Measurements from ENCODE around the gene KIAA1549. TPM values are rescaled to one million over a fixed set of nuclear protein-coding genes. Genes with fewer than 3 reads are reported as not detected.
"Not testable (repeated sequence)": the region's sequence is repeated elsewhere in the genome, so short reads cannot be mapped to it uniquely, and the experiment has no call there.

KIAA1549 gene
- total RNA-seq, result 12.2 and 12.8 TPM in 2 replicates
- long read RNA-seq, partial matches to known transcripts, result 3 of 9 reads
- long read RNA-seq, other reads (novel, unspliced or antisense), result 6 of 9 reads

- peaks cover 22% of the 10 kb centered on the region for H3K27me3 Mint-ChIP-seq (ENCODE audit: unreplicated experiment)
- peak within 1 kb of the TSS; percentile 36 for H3K27ac Mint-ChIP-seq (ENCODE audit: unreplicated experiment)
- peak within 1 kb of the TSS; percentile 89 for H3K4me3 Mint-ChIP-seq (ENCODE audit: unreplicated experiment)
- H3K36me3 Mint-ChIP-seq (ENCODE audit: unreplicated experiment), result no peaks in the 10 kb centered on the region
- DNase-seq (ENCODE audit: extremely low spot score, unreplicated experiment), result peak; percentile 90
- peaks cover 24% of the 10 kb centered on the region for H3K4me1 Mint-ChIP-seq (ENCODE audit: unreplicated experiment)
- TF ChIP-seq CTCF (IDR thresholded peaks at IDR 0.05), result peak; percentile 41
- no peaks in the 10 kb centered on the region for H3K9me3 Mint-ChIP-seq (ENCODE audit: unreplicated experiment)
These were observed at the start of gene KIAA1549 for GRCh38 chr7:138981332-138982203. KIAA1549 (minus strand) TSS chr7:138981389; CDS start chr7:138981269, 120 bp downstream.

GRCh38 chr7:139029353-139029752, 48.2 kb upstream of the KIAA1549 start:
- Mint-ChIP-seq H3K9me3 (ENCODE audit: unreplicated experiment) (no peaks in the 10 kb centered on the region), H3K36me3 (ENCODE audit: unreplicated experiment) (no peaks in the 10 kb centered on the region), H3K4me1 (ENCODE audit: unreplicated experiment) (peaks cover 5% of the 10 kb centered on the region), H3K4me3 (ENCODE audit: unreplicated experiment) (no peak overlapping the region), H3K27me3 (ENCODE audit: unreplicated experiment) (no peaks in the 10 kb centered on the region), H3K27ac (ENCODE audit: unreplicated experiment) (no peak overlapping the region)
- no peak for DNase-seq (ENCODE audit: extremely low spot score, unreplicated experiment)
- TF ChIP-seq CTCF (IDR thresholded peaks at IDR 0.05), result no peak

- DNase-seq (ENCODE audit: extremely low spot score, unreplicated experiment), result no peak
- TF ChIP-seq CTCF (IDR thresholded peaks at IDR 0.05), result no peak
- Mint-ChIP-seq H3K27me3 (ENCODE audit: unreplicated experiment) (no peaks in the 10 kb centered on the region), H3K4me3 (ENCODE audit: unreplicated experiment) (no peak overlapping the region), H3K36me3 (ENCODE audit: unreplicated experiment) (no peaks in the 10 kb centered on the region), H3K4me1 (ENCODE audit: unreplicated experiment) (peaks cover 30% of the 10 kb centered on the region), H3K9me3 (ENCODE audit: unreplicated experiment) (no peaks in the 10 kb centered on the region), H3K27ac (ENCODE audit: unreplicated experiment) (no peak overlapping the region)
These were observed 45.4 kb upstream of the KIAA1549 start for GRCh38 chr7:139026551-139026950.

- not testable (repeated sequence) for H3K36me3 Mint-ChIP-seq (ENCODE audit: unreplicated experiment); DNase-seq (ENCODE audit: extremely low spot score, unreplicated experiment); H3K27me3 Mint-ChIP-seq (ENCODE audit: unreplicated experiment); H3K27ac Mint-ChIP-seq (ENCODE audit: unreplicated experiment); H3K4me3 Mint-ChIP-seq (ENCODE audit: unreplicated experiment); H3K9me3 Mint-ChIP-seq (ENCODE audit: unreplicated experiment)
- peaks cover 35% of the 10 kb centered on the region for H3K4me1 Mint-ChIP-seq (ENCODE audit: unreplicated experiment)
These were observed 44.7 kb upstream of the KIAA1549 start for GRCh38 chr7:139025861-139026260.

- Mint-ChIP-seq H3K36me3 (ENCODE audit: unreplicated experiment) (no peaks in the 10 kb centered on the region), H3K4me3 (ENCODE audit: unreplicated experiment) (no peak overlapping the region), H3K27ac (ENCODE audit: unreplicated experiment) (peak overlapping the region; percentile 76), H3K27me3 (ENCODE audit: unreplicated experiment) (no peaks in the 10 kb centered on the region), H3K9me3 (ENCODE audit: unreplicated experiment) (no peaks in the 10 kb centered on the region), H3K4me1 (ENCODE audit: unreplicated experiment) (peaks cover 37% of the 10 kb centered on the region)
- no peak for TF ChIP-seq CTCF (IDR thresholded peaks at IDR 0.05)
- no peak for DNase-seq (ENCODE audit: extremely low spot score, unreplicated experiment)
These were observed 41.9 kb upstream of the KIAA1549 start for GRCh38 chr7:139023076-139023475.
